WTC11 (cell line): Measurements from ENCODE around the gene PLSCR5. TPM values are rescaled to one million over a fixed set of nuclear protein-coding genes. Genes with fewer than 3 reads are reported as not detected.

Source experiments
- ATAC-seq: fragments of 200-7000 bp; cut with Tn5 transposase; 2 replicates; pipeline ENCODE4 v1.10.0; 2021; ENCODE audit warnings: mild to moderate bottlenecking, moderate library complexity
- CTCF ChIA-PET: fragments of 300-600 bp; sonication (Branson Sonifier 250); formaldehyde crosslinking; loops from one replicate; lab custom pipeline; 2021; ENCODE audit warnings: antibody characterized with exemption; lab: Charles Lee
- POLR2A ChIA-PET: fragments of 350-600 bp; sonication (Branson Sonifier 250); formaldehyde crosslinking; loops from one replicate; lab custom pipeline; 2021; ENCODE audit warnings: antibody characterized with exemption; lab: Charles Lee
- DNase-seq: peaks from one replicate; pipeline ENCODE4 v3.0.0; 2021; ENCODE audit warnings: low spot score
- H3K27ac Mint-ChIP-seq: 2 replicates; pipeline ENCODE4 v1.8.0; 2021; ENCODE audit warnings: mixed read lengths
- H3K27me3 Mint-ChIP-seq: 2 replicates; pipeline ENCODE4 v1.8.0; 2021; ENCODE audit warnings: low read depth, mild to moderate bottlenecking, moderate library complexity, mixed read lengths
- H3K36me3 Mint-ChIP-seq: 2 replicates; pipeline ENCODE4 v1.8.0; 2021; ENCODE audit warnings: mixed read lengths
- H3K4me1 Mint-ChIP-seq: 2 replicates; pipeline ENCODE4 v1.8.0; 2022; ENCODE audit warnings: mixed read lengths
- H3K4me3 Mint-ChIP-seq: 2 replicates; pipeline ENCODE4 v1.8.0; 2021; ENCODE audit warnings: mild to moderate bottlenecking, moderate library complexity, mixed read lengths
- H3K9me3 Mint-ChIP-seq: 2 replicates; pipeline ENCODE4 v1.8.0; 2021; ENCODE audit warnings: mixed read lengths
- ATF1 ChIP-seq: sonication (generic); formaldehyde crosslinking; IDR thresholded peaks from 2 replicates; pipeline ENCODE4 v1.8.1; 2023; ENCODE audit warnings: mild to moderate bottlenecking, moderate library complexity, missing genetic modification reagents
- ATF2 ChIP-seq: sonication (generic); formaldehyde crosslinking; IDR thresholded peaks from 2 replicates; pipeline ENCODE4 v1.8.1; 2022; ENCODE audit warnings: low read depth, missing genetic modification reagents, borderline replicate concordance
- CBFB ChIP-seq: sonication (generic); formaldehyde crosslinking; IDR thresholded peaks from 2 replicates; pipeline ENCODE4 v1.8.1; 2022; ENCODE audit warnings: mild to moderate bottlenecking, low read depth, missing genetic modification reagents
- ELF4 ChIP-seq: sonication (generic); formaldehyde crosslinking; IDR thresholded peaks from 2 replicates; pipeline ENCODE4 v1.8.1; 2022; ENCODE audit warnings: low read depth, mild to moderate bottlenecking, moderate library complexity, missing genetic modification reagents
- ESRRA ChIP-seq: sonication (generic); formaldehyde crosslinking; IDR thresholded peaks from 2 replicates; pipeline ENCODE4 v1.8.1; 2022; ENCODE audit warnings: mild to moderate bottlenecking, missing genetic modification reagents, borderline replicate concordance
- GRHL2 ChIP-seq: fragments of 250-450 bp; sonication (Bioruptor Pico); IDR thresholded peaks from 2 replicates; pipeline ENCODE4 v1.8.0; 2022; ENCODE audit warnings: mild to moderate bottlenecking, moderate library complexity; ENCODE audit not compliant: insufficient replicate concordance, severe bottlenecking
- GTF2I ChIP-seq: fragments of 250-450 bp; sonication (Bioruptor Pico); conservative IDR thresholded peaks from 2 replicates; pipeline ENCODE4 v1.4.0; 2021; ENCODE audit warnings: mild to moderate bottlenecking
- NFYB ChIP-seq: sonication (generic); formaldehyde crosslinking; conservative IDR thresholded peaks from 2 replicates; pipeline ENCODE4 v1.8.0; 2022; ENCODE audit warnings: low read depth, missing genetic modification reagents
- NR2C2 ChIP-seq: sonication (generic); formaldehyde crosslinking; IDR thresholded peaks from 2 replicates; pipeline ENCODE4 v1.8.0; 2022; ENCODE audit warnings: mild to moderate bottlenecking, missing genetic modification reagents
- RORB ChIP-seq: fragments of 250-450 bp; sonication (Bioruptor Pico); IDR thresholded peaks from 2 replicates; pipeline ENCODE4 v1.9.0; 2021; ENCODE audit warnings: mild to moderate bottlenecking
- SMAD4 ChIP-seq: sonication (generic); formaldehyde crosslinking; IDR thresholded peaks from 2 replicates; pipeline ENCODE4 v1.8.0; 2022; ENCODE audit warnings: mild to moderate bottlenecking, missing genetic modification reagents
- SOX15 ChIP-seq: fragments of 250-450 bp; sonication (Bioruptor Pico); IDR thresholded peaks from 2 replicates; pipeline ENCODE4 v1.9.0; 2021; ENCODE audit warnings: mild to moderate bottlenecking
- TEAD1 ChIP-seq: sonication (generic); formaldehyde crosslinking; IDR thresholded peaks from 2 replicates; pipeline ENCODE4 v1.8.0; 2022; ENCODE audit warnings: mild to moderate bottlenecking, missing genetic modification reagents
- TEAD4 ChIP-seq: sonication (generic); formaldehyde crosslinking; IDR thresholded peaks from 2 replicates; pipeline ENCODE4 v1.8.0; 2022; ENCODE audit warnings: mild to moderate bottlenecking, missing genetic modification reagents
- TP53 ChIP-seq: sonication (generic); formaldehyde crosslinking; IDR thresholded peaks from 2 replicates; pipeline ENCODE4 v1.8.1; 2023; ENCODE audit warnings: mild to moderate bottlenecking, missing genetic modification reagents
- USF2 ChIP-seq: sonication (generic); formaldehyde crosslinking; IDR thresholded peaks from 2 replicates; pipeline ENCODE4 v1.8.1; 2023; ENCODE audit warnings: mild to moderate bottlenecking, missing genetic modification reagents, moderate library complexity
- ZBTB43 ChIP-seq: sonication (generic); formaldehyde crosslinking; IDR thresholded peaks from 2 replicates; pipeline ENCODE4 v1.8.1; 2023; ENCODE audit warnings: mild to moderate bottlenecking, missing genetic modification reagents
- ZNF138 ChIP-seq: sonication (generic); formaldehyde crosslinking; conservative IDR thresholded peaks from 2 replicates; pipeline ENCODE4 v1.8.1; 2022; ENCODE audit warnings: mild to moderate bottlenecking, moderate library complexity, missing genetic modification reagents
- ZNF263 ChIP-seq: sonication (generic); formaldehyde crosslinking; IDR thresholded peaks from 2 replicates; pipeline ENCODE4 v1.8.1; 2022; ENCODE audit warnings: low read depth, mild to moderate bottlenecking, moderate library complexity, missing genetic modification reagents
- ZNF671 ChIP-seq: fragments of 250-450 bp; sonication (Bioruptor Pico); IDR thresholded peaks from 2 replicates; pipeline ENCODE4 v1.8.0; 2021; ENCODE audit warnings: mild to moderate bottlenecking
- total RNA-seq: library from RNA; stranded (reverse); gene quantifications from 3 replicates; pipeline ENCODE4 v1.2.3, GENCODE V29; 2021
- TF ChIP-seq, protein P1 (sequence below): fragments of 250-450 bp; sonication (Bioruptor Pico); IDR thresholded peaks from 2 replicates; pipeline ENCODE4 v1.9.0; 2021; ENCODE audit warnings: moderate library complexity, mild to moderate bottlenecking, inconsistent platforms, borderline replicate concordance
- TF ChIP-seq, protein P2 (sequence below): fragments of 200-600 bp; IDR thresholded peaks from 2 replicates; pipeline ENCODE4 v1.8.0; 2022; ENCODE audit warnings: antibody characterized with exemption
- TF ChIP-seq, protein P3 (sequence below): sonication (generic); formaldehyde crosslinking; IDR thresholded peaks from 2 replicates; pipeline ENCODE4 v1.8.1; 2022; ENCODE audit warnings: missing genetic modification reagents, borderline replicate concordance
- TF ChIP-seq, protein P4 (sequence below): sonication (generic); formaldehyde crosslinking; IDR thresholded peaks from 2 replicates; pipeline ENCODE4 v1.8.0; 2022; ENCODE audit warnings: mild to moderate bottlenecking, missing genetic modification reagents

PLSCR5 gene
- total RNA-seq, 1 experiment from 2014 or later = not detected

DNA sequence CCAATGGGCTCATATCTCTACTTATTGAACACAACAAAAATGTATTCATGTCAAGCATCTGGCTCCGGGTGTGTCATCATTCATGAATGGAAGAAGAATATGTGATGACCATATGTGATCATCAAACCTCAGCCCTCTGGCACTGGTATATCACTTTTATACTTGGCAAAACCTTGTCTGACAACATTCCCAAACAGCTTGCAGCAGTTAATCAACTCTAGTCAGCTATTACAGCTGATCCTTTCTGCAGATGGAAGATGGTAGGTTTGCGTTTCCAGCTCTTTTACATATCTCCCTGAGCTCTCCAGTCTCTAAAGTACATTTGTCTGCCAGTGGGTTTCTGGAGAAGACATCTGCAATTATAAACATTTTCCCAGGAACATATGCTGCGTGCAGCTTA, 6.6 kb downstream of the PLSCR5 start:
- H3K9me3 Mint-ChIP-seq = no peaks in the 10 kb centered on the region
- no peaks in the 10 kb centered on the region for H3K27me3 Mint-ChIP-seq
- H3K27ac Mint-ChIP-seq = no peak overlapping the region
- H3K36me3 Mint-ChIP-seq = no peaks in the 10 kb centered on the region
- TF ChIP-seq TEAD4 (no peak), TEAD1 (CRISPR knock-in tag) (no peak), ZBTB43 (no peak), ESRRA (no peak), ELF4 (no peak), ZNF138 (CRISPR knock-in tag) (no peak), ATF2 (CRISPR knock-in tag) (no peak), ATF1 (CRISPR knock-in tag) (no peak), GRHL2 (no peak), ZNF671 (CRISPR knock-in tag) (no peak), SMAD4 (CRISPR knock-in tag) (no peak), ZNF263 (CRISPR knock-in tag) (no peak), RORB (no peak)
- TF ChIP-seq, protein P1, sequence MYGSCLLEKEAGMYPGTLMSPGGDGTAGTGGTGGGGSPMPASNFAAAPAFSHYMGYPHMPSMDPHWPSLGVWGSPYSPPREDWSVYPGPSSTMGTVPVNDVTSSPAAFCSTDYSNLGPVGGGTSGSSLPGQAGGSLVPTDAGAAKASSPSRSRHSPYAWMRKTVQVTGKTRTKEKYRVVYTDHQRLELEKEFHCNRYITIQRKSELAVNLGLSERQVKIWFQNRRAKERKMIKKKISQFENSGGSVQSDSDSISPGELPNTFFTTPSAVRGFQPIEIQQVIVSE (CRISPR knock-in tag) = no peak
- CTCF ChIA-PET = interaction anchor here (1.0 kb wide), 1 partner anchor 40 kb away, joined by 4 read pairs; no protein-coding TSS in a partner anchor
- DNase-seq = no peak
- POLR2A ChIA-PET = no interaction called here
- no peak for ATAC-seq
- 0 out of 2 replicates have a peak, but pooled peaks cover 4% of the 10 kb centered on the region for H3K4me1 Mint-ChIP-seq
- H3K4me3 Mint-ChIP-seq = no peak overlapping the region

DNA sequence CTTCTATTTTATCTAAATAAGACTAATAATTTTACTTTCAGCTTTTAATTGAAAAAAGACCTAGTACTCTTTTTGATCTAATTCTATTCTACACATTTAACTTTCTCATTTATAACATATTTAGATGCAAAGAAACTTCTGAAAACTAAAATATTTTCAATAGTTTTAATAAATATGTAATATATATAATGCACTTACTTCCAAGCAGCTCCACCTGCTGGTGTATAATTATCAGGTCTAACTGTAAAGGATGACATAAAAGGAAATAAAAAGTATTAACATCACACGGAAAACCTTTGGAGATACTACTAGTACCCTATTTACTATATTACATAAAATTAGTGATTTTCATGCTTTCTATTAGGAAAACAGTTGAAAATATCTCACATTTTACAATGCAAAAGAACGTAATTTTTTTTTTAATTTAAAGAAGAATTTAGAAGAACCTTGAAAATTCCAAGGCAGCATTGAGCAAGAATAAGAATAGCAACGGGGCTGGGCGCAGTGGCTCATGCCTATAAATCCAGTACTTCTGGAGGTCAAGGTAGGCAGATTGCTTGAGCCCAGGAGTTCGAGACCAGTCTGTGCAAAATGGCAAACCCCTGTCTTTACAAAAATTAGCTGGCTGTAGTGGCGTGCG, 10.2 kb downstream of the PLSCR5 start:
- peaks cover 5% of the 10 kb centered on the region for H3K4me1 Mint-ChIP-seq
- CTCF ChIA-PET = interaction anchor here (0.5 to 2.6 kb wide), 6 partner anchors 25 to 1035 kb away, joined by 3 to 6 read pairs (median 4); no protein-coding TSS in a partner anchor
- no peaks in the 10 kb centered on the region for H3K27me3 Mint-ChIP-seq
- no peak overlapping the region for H3K4me3 Mint-ChIP-seq
- no peaks in the 10 kb centered on the region for H3K9me3 Mint-ChIP-seq
- H3K27ac Mint-ChIP-seq = no peak overlapping the region
- ATAC-seq (no peak; the same call in 1 of the 2 replicates), DNase-seq (no peak)
- no peaks in the 10 kb centered on the region for H3K36me3 Mint-ChIP-seq
- POLR2A ChIA-PET = no interaction called here
- TF ChIP-seq SOX15 (CRISPR knock-in tag) = no peak
- TF ChIP-seq, protein P2, sequence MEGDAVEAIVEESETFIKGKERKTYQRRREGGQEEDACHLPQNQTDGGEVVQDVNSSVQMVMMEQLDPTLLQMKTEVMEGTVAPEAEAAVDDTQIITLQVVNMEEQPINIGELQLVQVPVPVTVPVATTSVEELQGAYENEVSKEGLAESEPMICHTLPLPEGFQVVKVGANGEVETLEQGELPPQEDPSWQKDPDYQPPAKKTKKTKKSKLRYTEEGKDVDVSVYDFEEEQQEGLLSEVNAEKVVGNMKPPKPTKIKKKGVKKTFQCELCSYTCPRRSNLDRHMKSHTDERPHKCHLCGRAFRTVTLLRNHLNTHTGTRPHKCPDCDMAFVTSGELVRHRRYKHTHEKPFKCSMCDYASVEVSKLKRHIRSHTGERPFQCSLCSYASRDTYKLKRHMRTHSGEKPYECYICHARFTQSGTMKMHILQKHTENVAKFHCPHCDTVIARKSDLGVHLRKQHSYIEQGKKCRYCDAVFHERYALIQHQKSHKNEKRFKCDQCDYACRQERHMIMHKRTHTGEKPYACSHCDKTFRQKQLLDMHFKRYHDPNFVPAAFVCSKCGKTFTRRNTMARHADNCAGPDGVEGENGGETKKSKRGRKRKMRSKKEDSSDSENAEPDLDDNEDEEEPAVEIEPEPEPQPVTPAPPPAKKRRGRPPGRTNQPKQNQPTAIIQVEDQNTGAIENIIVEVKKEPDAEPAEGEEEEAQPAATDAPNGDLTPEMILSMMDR = peak; percentile 20; the same call in 1 of the 2 replicates

- ChIA-PET POLR2A (no interaction called here), CTCF (interaction anchor here (2.6 kb wide), 1 partner anchor 404 kb away, joined by 6 read pairs; no protein-coding TSS in a partner anchor)
- H3K27ac Mint-ChIP-seq = no peak overlapping the region
- DNase-seq (no peak), ATAC-seq (no peak)
- H3K4me1 Mint-ChIP-seq = peaks cover 11% of the 10 kb centered on the region
- no peak overlapping the region for H3K4me3 Mint-ChIP-seq
- H3K36me3 Mint-ChIP-seq = no peaks in the 10 kb centered on the region
- no peaks in the 10 kb centered on the region for H3K9me3 Mint-ChIP-seq
- no peaks in the 10 kb centered on the region for H3K27me3 Mint-ChIP-seq
- TF ChIP-seq NFYB = no peak
- TF ChIP-seq, protein P3, sequence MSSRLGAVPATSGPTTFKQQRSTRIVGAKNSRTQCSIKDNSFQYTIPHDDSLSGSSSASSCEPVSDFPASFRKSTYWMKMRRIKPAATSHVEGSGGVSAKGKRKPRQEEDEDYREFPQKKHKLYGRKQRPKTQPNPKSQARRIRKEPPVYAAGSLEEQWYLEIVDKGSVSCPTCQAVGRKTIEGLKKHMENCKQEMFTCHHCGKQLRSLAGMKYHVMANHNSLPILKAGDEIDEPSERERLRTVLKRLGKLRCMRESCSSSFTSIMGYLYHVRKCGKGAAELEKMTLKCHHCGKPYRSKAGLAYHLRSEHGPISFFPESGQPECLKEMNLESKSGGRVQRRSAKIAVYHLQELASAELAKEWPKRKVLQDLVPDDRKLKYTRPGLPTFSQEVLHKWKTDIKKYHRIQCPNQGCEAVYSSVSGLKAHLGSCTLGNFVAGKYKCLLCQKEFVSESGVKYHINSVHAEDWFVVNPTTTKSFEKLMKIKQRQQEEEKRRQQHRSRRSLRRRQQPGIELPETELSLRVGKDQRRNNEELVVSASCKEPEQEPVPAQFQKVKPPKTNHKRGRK = no peak
- no peak for TF ChIP-seq ESRRA
- no peak for TF ChIP-seq TP53 (CRISPR knock-in tag)
- no peak for TF ChIP-seq GTF2I
- TF ChIP-seq USF2 = no peak
- no peak for TF ChIP-seq RORB
- TF ChIP-seq CBFB = no peak
- no peak for TF ChIP-seq ZNF263 (CRISPR knock-in tag)
- no peak for TF ChIP-seq NR2C2 (CRISPR knock-in tag)
- TF ChIP-seq, protein P4, sequence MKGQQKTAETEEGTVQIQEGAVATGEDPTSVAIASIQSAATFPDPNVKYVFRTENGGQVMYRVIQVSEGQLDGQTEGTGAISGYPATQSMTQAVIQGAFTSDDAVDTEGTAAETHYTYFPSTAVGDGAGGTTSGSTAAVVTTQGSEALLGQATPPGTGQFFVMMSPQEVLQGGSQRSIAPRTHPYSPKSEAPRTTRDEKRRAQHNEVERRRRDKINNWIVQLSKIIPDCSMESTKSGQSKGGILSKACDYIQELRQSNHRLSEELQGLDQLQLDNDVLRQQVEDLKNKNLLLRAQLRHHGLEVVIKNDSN = no peak
Measured at GRCh38 chr3:146593776-146594175, 11.4 kb downstream of the PLSCR5 start.
